AG09309 (cell line): Measurements from ENCODE around the gene FES.
A peak's percentile ranks its signal among the peaks of the same experiment; 100 is the strongest.

Experiments used
- DNase-seq: peaks from one replicate; pipeline ENCODE4 v3.0.0-alpha.2; 2010; ENCODE audit warnings: low read depth
- H3K4me3 ChIP-seq: 2 replicates; pipeline ENCODE4 v1.5.1; 2011; ENCODE audit warnings: mild to moderate bottlenecking, low read depth, low read length, moderate library complexity; ENCODE audit not compliant: control insufficient read depth
- CTCF ChIP-seq: IDR thresholded peaks from 2 replicates; pipeline ENCODE4 v1.5.1; 2011; ENCODE audit warnings: mild to moderate bottlenecking, low read depth, low read length, inconsistent platforms; ENCODE audit not compliant: insufficient read depth, control insufficient read depth; ENCODE audit errors: missing control alignments

The FES gene

GRCh38 chr15:90860450-90860849, 23.9 kb upstream of the FES start:
- no peak for TF ChIP-seq CTCF
- no peak for DNase-seq
- no peak overlapping the region for H3K4me3 ChIP-seq

- H3K4me3 ChIP-seq = no peak overlapping the region
- DNase-seq = no peak
- no peak for TF ChIP-seq CTCF
These were observed 23.2 kb upstream of the FES start for GRCh38 chr15:90860942-90861675.

- no peak overlapping the region for H3K4me3 ChIP-seq
- no peak for TF ChIP-seq CTCF
- DNase-seq = no peak
These were observed 21.8 kb upstream of the FES start for GRCh38 chr15:90862487-90862886.

GRCh38 chr15:90862964-90863778, 21.1 kb upstream of the FES start:
- H3K4me3 ChIP-seq = no peak overlapping the region
- DNase-seq = peak; percentile 47
- no peak for TF ChIP-seq CTCF

- TF ChIP-seq CTCF = no peak
- no peak for DNase-seq
- H3K4me3 ChIP-seq = no peak overlapping the region
These were observed 20.3 kb upstream of the FES start for GRCh38 chr15:90863987-90864386.

GRCh38 chr15:90864507-90864906, 19.8 kb upstream of the FES start:
- no peak for DNase-seq
- no peak for TF ChIP-seq CTCF
- H3K4me3 ChIP-seq = no peak overlapping the region
